Activated naive CD8-positive, alpha-beta T cell treated with anti-CD3 and anti-CD28 coated beads, Interleukin-2, amount 10 ng/mL, durations not matched to agents 7 days and 5 days (primary cell): ENCODE measurements around the gene PLD3. TPM values are rescaled to one million over a fixed set of nuclear protein-coding genes. Genes with fewer than 3 reads are reported as not detected.

Source experiments
- ATAC-seq: fragments of 150-1000 bp; cut with Tn5 transposase; one replicate; pipeline ENCODE4 v1.10.0; 2021; ENCODE audit warnings: low read depth, moderate library complexity
- POLR2A ChIA-PET: fragments of 350-600 bp; sonication (Branson Sonifier 250); formaldehyde crosslinking; loops from one replicate; lab custom pipeline; 2021; ENCODE audit warnings: antibody characterized with exemption; lab: Charles Lee
- DNase-seq: peaks from one replicate; pipeline ENCODE4 v3.0.0; 2021
- H3K27ac Mint-ChIP-seq: one replicate; pipeline ENCODE4 v1.8.0; 2022; ENCODE audit warnings: mild to moderate bottlenecking, mixed read lengths
- H3K27me3 Mint-ChIP-seq: one replicate; pipeline ENCODE4 v1.8.0; 2022; ENCODE audit warnings: mild to moderate bottlenecking, moderate library complexity, mixed read lengths
- H3K36me3 Mint-ChIP-seq: one replicate; pipeline ENCODE4 v1.8.0; 2021; ENCODE audit warnings: mild to moderate bottlenecking, mixed read lengths
- H3K4me1 Mint-ChIP-seq: one replicate; pipeline ENCODE4 v1.8.0; 2021; ENCODE audit warnings: mixed read lengths
- H3K4me3 Mint-ChIP-seq: one replicate; pipeline ENCODE4 v1.8.0; 2022; ENCODE audit warnings: mild to moderate bottlenecking, moderate library complexity, mixed read lengths
- H3K9me3 Mint-ChIP-seq: one replicate; pipeline ENCODE4 v1.8.0; 2021; ENCODE audit warnings: mixed read lengths
- microRNA-seq: library from miRNA; unstranded; fragments of <30 nt; microRNA quantifications from one replicate; pipeline ENCODE4 v1.2.0, GENCODE V29; 2022
- total RNA-seq, 2 experiments: library from RNA; stranded (reverse); gene quantifications; one replicate each; pipeline ENCODE4 v1.2.3, GENCODE V29; 2021

The PLD3 gene
- total RNA-seq, 2 experiments from 2014 or later, result 104 to 109 TPM

DNA sequence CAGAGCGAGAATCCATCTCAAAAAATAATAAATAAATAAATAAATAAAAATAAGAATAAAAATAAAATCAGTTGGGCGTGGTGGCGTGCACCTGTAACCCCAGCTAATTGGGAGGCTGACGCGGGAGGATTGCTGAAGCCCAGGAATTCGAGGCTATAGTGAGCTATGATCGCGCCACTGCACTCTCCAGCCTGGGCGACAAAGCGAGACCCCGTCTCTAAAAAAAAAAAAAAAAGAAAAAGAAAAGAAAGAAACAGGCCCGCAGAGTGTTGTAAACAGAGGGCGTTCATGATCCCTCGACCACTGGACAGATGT lies 71.9 kb downstream of the PLD3 start:
- POLR2A ChIA-PET, result interaction anchor here (0.7 to 3.8 kb wide), 16 partner anchors 8 to 115 kb away, joined by 3 to 35 read pairs (median 5); partner anchors contain the start of genes BLVRB, C19orf47, PLD3 and SERTAD3
- H3K4me1 Mint-ChIP-seq, result peaks cover 34% of the 10 kb centered on the region
- ATAC-seq, result no peak
- H3K27ac Mint-ChIP-seq, result peak overlapping the region; percentile 92
- peaks cover 2% of the 10 kb centered on the region for H3K27me3 Mint-ChIP-seq
- H3K4me3 Mint-ChIP-seq, result peak overlapping the region; percentile 80
- no peaks in the 10 kb centered on the region for H3K9me3 Mint-ChIP-seq
- no peak for DNase-seq
- H3K36me3 Mint-ChIP-seq, result peaks cover 1% of the 10 kb centered on the region

DNA sequence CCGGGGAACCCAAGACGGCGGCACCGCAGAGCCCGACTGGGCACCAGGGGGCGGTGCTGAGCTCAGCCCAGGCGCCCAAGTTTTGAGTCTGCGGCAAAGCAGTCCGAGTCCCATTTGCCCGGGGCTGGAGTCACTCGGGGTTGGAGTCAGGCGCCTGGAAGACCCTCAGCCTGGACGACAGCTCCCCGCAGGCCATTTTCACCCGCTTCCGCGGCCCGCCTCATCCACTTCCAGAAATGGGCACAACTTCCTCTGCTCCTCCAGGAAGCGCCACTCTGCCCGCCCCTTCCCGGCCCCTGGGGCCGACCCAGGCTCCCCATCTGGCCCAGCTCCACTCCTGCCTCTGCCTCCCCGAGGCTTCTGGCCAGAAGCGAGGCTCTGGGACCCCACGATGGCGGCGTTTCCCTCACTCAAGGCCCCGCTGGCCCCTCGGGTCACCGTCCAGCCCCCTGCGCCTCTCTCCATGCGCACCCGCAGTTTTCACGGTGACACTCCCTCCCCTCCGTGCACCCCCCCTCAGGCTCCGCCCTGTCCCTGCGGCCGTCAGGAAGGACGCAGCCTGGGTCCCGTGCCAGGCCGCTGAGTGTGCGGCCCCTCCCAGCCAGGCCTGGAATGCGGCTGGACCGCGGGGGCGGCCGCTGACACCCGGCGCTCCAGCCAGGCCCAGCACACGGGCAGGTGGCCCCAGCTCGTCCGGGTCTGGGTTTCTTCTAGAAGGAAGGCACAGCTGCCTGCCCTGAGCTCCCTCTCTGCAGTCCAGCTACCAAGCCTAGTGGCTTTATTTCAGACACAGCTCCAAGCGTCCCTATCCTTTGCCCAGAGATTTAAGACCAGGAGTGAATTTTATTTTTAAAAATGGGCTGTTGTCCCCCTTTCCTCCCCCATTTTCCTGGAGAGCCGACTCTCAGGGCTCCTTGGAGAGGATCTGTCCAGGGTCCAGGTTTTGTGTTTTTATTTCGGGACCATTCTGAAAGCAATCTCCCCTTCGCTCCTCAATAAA lies 72.6 kb downstream of the PLD3 start:
- peaks cover 33% of the 10 kb centered on the region for H3K4me1 Mint-ChIP-seq
- peak overlapping the region; percentile 92 for H3K27ac Mint-ChIP-seq
- POLR2A ChIA-PET, result interaction anchor here (0.6 to 3.8 kb wide), 18 partner anchors 9 to 332 kb away, joined by 3 to 35 read pairs (median 5); partner anchors contain the start of genes BLVRB, C19orf47, PLD3 and SERTAD3
- H3K36me3 Mint-ChIP-seq, result peaks cover 1% of the 10 kb centered on the region
- DNase-seq (peak; percentile 86), ATAC-seq (peak; percentile 38)
- peaks cover 2% of the 10 kb centered on the region for H3K27me3 Mint-ChIP-seq
- H3K9me3 Mint-ChIP-seq, result no peaks in the 10 kb centered on the region
- peak overlapping the region; percentile 80 for H3K4me3 Mint-ChIP-seq

DNA sequence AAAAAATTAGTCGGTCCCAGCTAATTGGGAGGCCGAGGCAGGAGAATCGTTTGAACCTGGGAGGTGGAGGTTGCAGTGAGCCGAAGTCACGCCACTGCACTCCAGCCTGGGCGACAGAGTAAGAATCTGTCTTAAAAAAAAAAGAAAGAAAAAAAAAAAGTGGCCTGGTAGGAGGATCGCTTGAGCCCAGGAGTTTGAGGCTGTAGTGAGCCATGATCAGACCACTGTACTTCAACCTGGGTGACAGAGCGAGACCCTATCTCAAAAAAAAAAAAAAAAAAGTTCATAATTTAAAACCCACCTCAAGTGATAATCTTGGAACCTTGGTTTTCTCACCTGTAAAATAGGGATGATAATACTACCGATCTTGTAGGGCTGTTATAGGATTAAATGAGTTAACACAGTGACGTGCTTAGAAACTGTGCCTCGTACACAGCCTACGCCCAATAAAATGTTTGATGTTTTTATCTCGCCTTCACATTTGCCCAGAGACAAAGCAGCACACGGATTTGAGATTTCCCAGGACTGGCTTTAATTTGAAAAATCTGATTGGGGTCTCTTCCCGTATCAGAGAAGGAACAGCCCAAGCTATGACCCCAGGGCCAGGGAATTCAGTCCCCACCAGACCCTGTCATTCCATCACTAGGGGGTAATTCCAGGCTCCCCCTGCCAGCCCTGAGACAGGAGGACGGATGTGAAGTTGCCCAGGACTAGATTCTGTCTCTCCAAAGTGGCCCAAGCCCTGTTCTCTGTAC lies 73.7 kb downstream of the PLD3 start:
- DNase-seq (no peak), ATAC-seq (no peak)
- Mint-ChIP-seq H3K4me1 (peaks cover 31% of the 10 kb centered on the region), H3K4me3 (peak overlapping the region; percentile 80), H3K27me3 (peaks cover 2% of the 10 kb centered on the region), H3K36me3 (peaks cover 1% of the 10 kb centered on the region), H3K27ac (peak overlapping the region; percentile 92), H3K9me3 (no peaks in the 10 kb centered on the region)
- POLR2A ChIA-PET, result interaction anchor here (0.6 to 3.8 kb wide), 4 partner anchors 11 to 54 kb away, joined by 3 to 35 read pairs (median 6); partner anchors contain the start of gene SERTAD3

DNA sequence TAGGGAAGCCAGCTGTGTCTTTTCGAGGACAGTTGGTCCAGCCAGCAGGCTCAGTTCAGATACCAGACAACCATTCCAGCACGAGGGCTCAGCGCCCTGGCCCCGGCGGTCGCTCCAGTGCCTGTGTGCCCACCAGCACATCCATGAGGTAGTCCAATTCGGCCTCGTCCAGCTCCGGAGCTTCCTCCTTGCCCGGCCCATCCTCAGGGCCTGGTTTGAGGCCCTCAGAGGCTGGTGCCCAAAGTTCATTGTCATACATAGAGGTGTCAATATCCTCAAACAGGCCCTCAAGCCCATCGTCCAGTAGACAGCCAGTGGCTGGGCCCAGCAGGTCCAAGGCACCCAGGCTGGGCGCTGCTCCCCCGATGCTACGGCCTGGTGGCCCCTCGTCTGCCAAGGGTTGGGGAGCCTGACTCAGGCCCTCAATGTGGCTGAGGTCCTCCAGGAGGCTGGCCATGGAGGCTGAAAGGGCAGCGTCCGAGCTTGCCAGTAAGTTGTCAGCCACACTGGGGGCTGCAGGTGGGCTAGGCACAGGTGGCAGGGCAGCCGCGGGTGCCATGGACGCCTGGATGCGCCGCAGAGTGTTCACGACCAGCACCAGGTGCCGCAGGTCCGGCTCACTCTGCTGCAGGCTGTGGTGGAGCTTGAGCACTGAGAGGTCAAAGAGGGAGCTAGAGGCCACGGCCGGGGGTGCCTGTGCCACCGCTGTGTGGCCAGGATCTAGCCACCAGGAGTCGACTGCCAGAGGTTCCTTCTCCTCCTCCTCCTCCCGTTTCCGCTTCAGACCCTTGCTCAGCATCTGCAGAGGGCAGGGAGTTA lies 74.5 kb downstream of the PLD3 start:
- Mint-ChIP-seq H3K4me1 (peaks cover 24% of the 10 kb centered on the region), H3K9me3 (no peaks in the 10 kb centered on the region), H3K27me3 (peaks cover 2% of the 10 kb centered on the region), H3K36me3 (peaks cover 1% of the 10 kb centered on the region), H3K4me3 (peak overlapping the region; percentile 30), H3K27ac (peak overlapping the region; percentile 92)
- DNase-seq (no peak), ATAC-seq (no peak)
- POLR2A ChIA-PET, result interaction anchor here (0.6 kb wide), 1 partner anchor 22 kb away, joined by 3 read pairs; no protein-coding TSS in a partner anchor

DNA sequence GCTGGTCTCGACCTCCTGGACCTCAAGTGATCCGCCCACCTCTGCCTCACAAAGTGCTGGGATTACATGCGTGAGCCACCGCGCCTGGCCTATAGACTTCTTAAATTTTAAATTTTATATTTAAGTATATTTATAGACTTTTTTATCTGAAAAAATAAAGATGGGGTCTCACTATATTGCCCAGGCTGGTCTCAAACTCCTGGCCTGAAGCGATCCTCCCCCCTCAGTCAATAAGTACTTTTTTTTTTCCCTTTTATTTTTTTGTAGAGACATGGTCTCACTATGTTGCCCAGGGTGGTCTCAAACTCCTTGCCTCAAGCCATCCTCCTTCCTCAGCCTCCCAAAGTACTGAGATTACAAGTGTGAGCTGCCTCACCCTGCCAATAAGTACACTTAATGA lies 75.4 kb downstream of the PLD3 start:
- Mint-ChIP-seq H3K9me3 (no peaks in the 10 kb centered on the region), H3K27ac (peak overlapping the region; percentile 50)
- ATAC-seq, result no peak

DNA sequence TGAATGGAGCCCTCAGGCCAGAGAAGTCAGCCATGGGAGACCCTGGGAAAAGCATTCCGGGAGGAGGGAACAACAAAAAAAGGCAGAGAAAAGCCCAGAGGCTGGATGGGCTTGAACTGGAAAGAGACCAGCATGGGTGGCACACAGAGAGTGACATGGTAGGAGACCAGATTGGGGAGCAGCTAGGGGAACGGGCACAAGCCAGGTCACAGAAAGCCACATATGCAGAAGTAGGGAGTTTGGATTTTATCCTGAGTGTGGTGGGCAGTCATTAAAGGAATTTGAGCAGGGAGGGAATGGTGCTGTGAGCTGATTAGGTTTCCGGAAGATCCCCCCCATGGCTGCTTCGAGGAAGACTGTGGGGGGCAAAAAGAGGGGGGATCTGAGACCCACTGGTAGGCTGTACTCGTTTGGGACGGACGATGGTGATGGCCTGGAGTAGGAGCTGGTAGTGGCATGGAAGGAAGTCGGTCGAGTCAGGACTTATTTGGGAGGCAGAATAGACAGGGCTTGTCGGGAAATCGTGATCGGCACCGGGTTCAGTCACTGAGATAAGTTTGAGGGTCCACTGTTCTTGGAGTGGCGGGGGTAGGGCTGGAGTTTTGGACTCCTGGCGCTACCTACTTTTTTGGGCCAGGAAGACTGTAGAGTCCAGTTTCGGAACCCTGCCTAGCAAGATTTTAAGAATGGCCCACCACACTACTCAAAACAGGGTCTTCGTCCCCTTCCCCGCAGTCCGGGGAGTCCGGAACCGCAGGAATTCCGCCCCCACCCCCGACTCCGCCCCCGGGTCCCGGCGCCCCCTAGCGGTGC lies 76.3 kb downstream of the PLD3 start:
- Mint-ChIP-seq H3K27ac (peak overlapping the region; percentile 92), H3K36me3 (peaks cover 1% of the 10 kb centered on the region), H3K4me1 (peaks cover 23% of the 10 kb centered on the region), H3K27me3 (no peaks in the 10 kb centered on the region), H3K9me3 (no peaks in the 10 kb centered on the region), H3K4me3 (peak overlapping the region; percentile 88)
- peak; percentile 48 for DNase-seq
- no peak for ATAC-seq
- POLR2A ChIA-PET, result interaction anchor here (0.7 to 1.4 kb wide), 4 partner anchors 11 to 21 kb away, joined by 3 to 5 read pairs (median 3); partner anchors contain the start of gene PRX

More for the DNA sequence above, 75.4 kb downstream of the PLD3 start:
- Mint-ChIP-seq H3K27me3 (no peaks in the 10 kb centered on the region), H3K4me1 (peaks cover 24% of the 10 kb centered on the region), H3K36me3 (peaks cover 1% of the 10 kb centered on the region), H3K4me3 (peak overlapping the region; percentile 41)
- no peak for DNase-seq
- POLR2A ChIA-PET, result interaction anchor here (0.6 to 1.4 kb wide), 4 partner anchors 10 to 108 kb away, joined by 3 to 5 read pairs (median 3); partner anchors contain the start of gene PRX

DNA sequence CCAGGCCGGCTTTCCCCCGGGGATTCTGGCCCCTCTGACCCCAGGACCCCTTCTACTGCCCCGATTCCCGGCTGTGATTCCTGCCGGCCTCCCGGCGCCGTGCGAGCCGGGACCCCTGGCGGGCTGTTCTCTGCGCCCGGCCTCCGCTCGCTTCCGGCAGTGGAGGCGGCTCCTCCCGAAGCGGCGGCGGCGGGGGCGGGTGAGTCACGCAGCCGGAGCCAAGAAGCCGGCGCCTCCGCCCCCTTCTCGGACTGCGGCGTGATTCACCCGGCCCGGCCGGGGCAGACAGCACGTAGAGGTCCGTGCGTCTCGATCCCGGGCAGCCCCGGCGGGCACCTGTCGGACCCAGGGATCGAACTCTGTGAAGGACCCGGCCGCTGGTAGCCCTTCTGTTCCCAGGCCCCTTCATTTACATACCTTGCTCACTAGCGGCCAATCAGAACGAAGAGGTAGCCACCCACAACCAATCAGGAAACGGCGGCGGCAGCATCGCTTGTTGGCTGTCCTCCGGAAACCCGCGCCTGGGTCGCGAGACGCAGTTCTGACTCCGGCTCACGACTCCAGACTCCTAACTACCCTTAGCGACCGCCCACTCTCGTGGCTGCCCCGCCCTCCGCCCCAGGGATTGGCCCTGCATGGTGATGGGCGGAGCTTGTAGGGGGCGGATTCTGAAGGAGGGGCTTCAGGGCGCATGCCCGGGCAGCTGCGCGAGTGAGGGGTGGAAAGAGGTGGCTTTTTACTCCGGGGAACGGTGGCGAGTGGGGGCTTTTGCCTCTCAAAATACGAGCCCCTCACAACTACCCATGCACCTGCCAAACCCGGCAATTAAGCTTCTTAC lies 77.2 kb downstream of the PLD3 start, which contains the start of gene SERTAD1:
Gene SERTAD1, minus strand, starts transcription at position 543 of the 838 bp plus-strand sequence. CDS start 2,446 bp downstream, outside the sequence.
- peak within 1 kb of the TSS; percentile 92 for H3K27ac Mint-ChIP-seq
- peaks cover 1% of the 10 kb centered on the region for H3K36me3 Mint-ChIP-seq
- peak; percentile 91 for ATAC-seq
- POLR2A ChIA-PET, result interaction anchor here (0.5 to 2.1 kb wide), 14 partner anchors 9 to 184 kb away, joined by 3 to 22 read pairs (median 4); partner anchors contain the start of genes AKT2, C19orf47, PLD3 and SERTAD3
- DNase-seq, result peak; percentile 100
- H3K27me3 Mint-ChIP-seq, result no peaks in the 10 kb centered on the region
- peak within 1 kb of the TSS; percentile 88 for H3K4me3 Mint-ChIP-seq
- peaks cover 20% of the 10 kb centered on the region for H3K4me1 Mint-ChIP-seq
- no peaks in the 10 kb centered on the region for H3K9me3 Mint-ChIP-seq

Small RNAs within 50 kb of the gene (microRNA-seq; reads per million reads assigned to microRNA genes)
- not detected for gene MIR6796

Other genes starting within 250 kb of the PLD3 start
- gene MAP3K10, start 157.3 kb upstream of the PLD3 start, total RNA-seq, result 10 to 100 TPM; 25.6 to 26.4 TPM
- not detected for gene TTC9B, start 130.3 kb upstream of the PLD3 start, total RNA-seq
- under 1 TPM; 0.53 to 0.99 TPM for gene CCNP, start 122.0 kb upstream of the PLD3 start, total RNA-seq
- 100 to 1,000 TPM; 164 to 170 TPM for gene AKT2, start 63.4 kb upstream of the PLD3 start, total RNA-seq
- gene C19orf47, start 298 bp upstream of the PLD3 start, total RNA-seq, result 10 to 100 TPM; 21.4 to 21.8 TPM
- under 1 TPM in 1 of 2 experiments, not detected in 1; 0.11 TPM for gene HIPK4, start 41.5 kb downstream of the PLD3 start, total RNA-seq
- 1 to 10 TPM; 2.3 to 2.5 TPM for gene PRX, start 64.7 kb downstream of the PLD3 start, total RNA-seq
- 1 to 10 TPM; 7.3 to 7.9 TPM for gene SERTAD1, start 77.3 kb downstream of the PLD3 start, total RNA-seq
- gene SERTAD3, start 95.6 kb downstream of the PLD3 start, total RNA-seq, result 10 to 100 TPM; 12.9 to 13.5 TPM
- gene BLVRB, start 117.0 kb downstream of the PLD3 start, total RNA-seq, result 10 to 100 TPM; 20.4 to 21.5 TPM
- gene SPTBN4, start 118.3 kb downstream of the PLD3 start, total RNA-seq, result under 1 TPM; 0.39 to 0.40 TPM
- gene SHKBP1, start 228.2 kb downstream of the PLD3 start, total RNA-seq, result 100 to 1,000 TPM; 139 to 140 TPM